HCT116 (cell line): ENCODE measurements around the gene AADACL4. TPM values are rescaled to one million over a fixed set of nuclear protein-coding genes. Genes with fewer than 3 reads are reported as not detected.

Experiments used
- ATAC-seq: fragments of 200-7000 bp; cut with Tn5 transposase; 2 replicates; pipeline ENCODE4 v1.9.1; 2020; ENCODE audit warnings: mild to moderate bottlenecking, moderate library complexity
- BruUV-seq: library from RNA; stranded (reverse); fragments of 400-500 nt; replicated peaks from 2 replicates; lab custom pipeline; 2021; lab: Mats Ljungman, UMichigan
- CTCF ChIA-PET: fragments of 300-600 bp; sonication (Branson Sonifier 250); formaldehyde crosslinking; loops from one replicate; lab custom pipeline; 2021; ENCODE audit warnings: antibody characterized with exemption; lab: Charles Lee
- POLR2A ChIA-PET: fragments of 300-600, 350-600 bp; sonication (Branson Sonifier 250); formaldehyde crosslinking; loops from one replicate; lab custom pipeline; 2021; ENCODE audit warnings: antibody characterized with exemption; lab: Charles Lee
- RAD21 ChIA-PET, 2 experiments: fragments of 300-600 bp; sonication (Branson Sonifier 250); formaldehyde crosslinking; loops; one replicate each; lab custom pipeline; 2023; ENCODE audit warnings: low total read pairs in 2 of 2; ENCODE audit not compliant: uncharacterized antibody in 2 of 2, unreplicated experiment in 2 of 2, low non-redundant PET in 1 of 2; lab: Charles Lee
- DNase-seq: peaks from one replicate; pipeline ENCODE4 v3.0.0-alpha.2; 2010; ENCODE audit warnings: low read depth, low spot score
- H2AFZ ChIP-seq: fragments of 200-600 bp; shearing (Covaris generic), sonication (generic); 2 replicates; pipeline ENCODE4 v1.6.1; 2017; ENCODE audit warnings: low read depth, mixed run types, mixed read lengths, antibody characterized with exemption, low read length; ENCODE audit not compliant: poor library complexity, severe bottlenecking
- H3K27ac ChIP-seq: 2 replicates; pipeline ENCODE4 v1.5.1; 2012; ENCODE audit warnings: low read depth, low read length
- H3K27me3 ChIP-seq: fragments of 200-600 bp; sonication (generic); 2 replicates; pipeline ENCODE4 v1.6.1; 2016; ENCODE audit warnings: mixed run types, low read length, mixed read lengths; ENCODE audit not compliant: insufficient read depth
- H3K36me3 ChIP-seq, 2 experiments: fragments of 200-500 bp in 1 of 2; fragments of 200-600 bp in 1 of 2; sonication (Bioruptor generic) in 1 of 2; sonication (generic) in 1 of 2; 2 replicates each; pipeline versions ENCODE4 v1.5.1 to v1.6.1; 2014 to 2016; ENCODE audit warnings: low read length in 2 of 2, inconsistent platforms in 1 of 2, mixed read lengths in 1 of 2, mixed run types in 1 of 2; ENCODE audit not compliant: insufficient read depth in 2 of 2, control insufficient read depth in 1 of 2
- H3K4me1 ChIP-seq, 2 experiments: fragments of 200-600 bp in 1 of 2; sonication (generic) in 1 of 2; 2 replicates each; pipeline versions ENCODE4 v1.5.1 to v1.6.1; 2012 to 2017; ENCODE audit warnings: low read length in 2 of 2, inconsistent platforms in 1 of 2, mild to moderate bottlenecking in 1 of 2, mixed read lengths in 1 of 2, mixed run types in 1 of 2, moderate library complexity in 1 of 2; ENCODE audit not compliant: insufficient read depth in 2 of 2, control insufficient read depth in 1 of 2
- H3K4me2 ChIP-seq: fragments of 200-600 bp; sonication (generic); 2 replicates; pipeline ENCODE4 v1.6.1; 2017; ENCODE audit warnings: mixed run types, low read length, mixed read lengths
- H3K4me3 ChIP-seq, 2 experiments: fragments of 200-600 bp in 1 of 2; sonication (generic) in 1 of 2; replicated peaks in 1 of 2; 2 replicates each; pipeline ENCODE4 v1.5.1; 2011 to 2016; ENCODE audit warnings: low read length in 2 of 2, control low read depth in 1 of 2, low read depth in 1 of 2, mild to moderate bottlenecking in 1 of 2, mixed read lengths in 1 of 2, mixed run types in 1 of 2
- H3K79me2 ChIP-seq: fragments of 200-600 bp; sonication (generic); 2 replicates; pipeline ENCODE4 v1.6.1; 2017; ENCODE audit warnings: mild to moderate bottlenecking, mixed run types, low read length, moderate library complexity, mixed read lengths; ENCODE audit not compliant: insufficient read depth
- H3K9ac ChIP-seq: fragments of 200-600 bp; sonication (generic); 2 replicates; pipeline ENCODE4 v1.6.1; 2016; ENCODE audit warnings: low read length, mixed read lengths
- H3K9me2 ChIP-seq: fragments of 200-600 bp; sonication (generic), shearing (Covaris generic); 2 replicates; pipeline ENCODE4 v1.6.1; 2017; ENCODE audit warnings: mixed run types, mild to moderate bottlenecking, moderate library complexity; ENCODE audit not compliant: insufficient read depth
- H3K9me3 ChIP-seq, 2 experiments: fragments of 200-500 bp in 1 of 2; fragments of 200-600 bp in 1 of 2; sonication (Bioruptor generic) in 1 of 2; sonication (generic) in 1 of 2; 2 replicates each; pipeline ENCODE4 v1.6.1; 2014 to 2017; ENCODE audit warnings: low read length in 2 of 2, mixed read lengths in 2 of 2, inconsistent platforms in 1 of 2, low read depth in 1 of 2, mild to moderate bottlenecking in 1 of 2, mixed run types in 1 of 2, moderate library complexity in 1 of 2; ENCODE audit not compliant: control insufficient read depth in 1 of 2, insufficient read depth in 1 of 2
- H4K20me1 ChIP-seq: fragments of 200-600 bp; sonication (generic), shearing (Covaris generic); 2 replicates; pipeline ENCODE4 v1.6.1; 2017; ENCODE audit warnings: mixed run types, mild to moderate bottlenecking, moderate library complexity; ENCODE audit not compliant: insufficient read depth
- CBX3 ChIP-seq: IDR thresholded peaks from 2 replicates; pipeline ENCODE4 v1.6.1; 2012; ENCODE audit warnings: low read depth
- CEBPB ChIP-seq: IDR thresholded peaks from 2 replicates; pipeline ENCODE4 v1.6.1; 2012; ENCODE audit warnings: low read depth
- ELF1 ChIP-seq: IDR thresholded peaks from 2 replicates; pipeline ENCODE4 v1.6.1; 2012; ENCODE audit warnings: low read depth, borderline replicate concordance
- EZH2phosphoT487 ChIP-seq: fragments of 200-600 bp; IDR thresholded peaks from 2 replicates; pipeline ENCODE4 v1.6.1; 2018; ENCODE audit warnings: antibody characterized with exemption, borderline replicate concordance
- FOSL1 ChIP-seq: IDR thresholded peaks from 2 replicates; pipeline ENCODE4 v1.6.1; 2012; ENCODE audit warnings: low read depth
- JUND ChIP-seq: IDR thresholded peaks from 2 replicates; pipeline ENCODE4 v1.6.1; 2012
- POLR2A ChIP-seq: IDR thresholded peaks from 2 replicates; pipeline ENCODE4 v1.7.0; 2011; ENCODE audit warnings: borderline replicate concordance; ENCODE audit not compliant: insufficient read depth, insufficient read length; ENCODE audit errors: extremely low read depth
- POLR2AphosphoS5 ChIP-seq: IDR thresholded peaks from 2 replicates; pipeline ENCODE4 v1.6.1; 2011; ENCODE audit warnings: mild to moderate bottlenecking, low read depth, low read length, moderate library complexity
- SIN3A ChIP-seq: IDR thresholded peaks from 2 replicates; pipeline ENCODE4 v1.6.1; 2012; ENCODE audit warnings: low read depth
- SP1 ChIP-seq: IDR thresholded peaks from 2 replicates; pipeline ENCODE4 v1.6.1; 2012; ENCODE audit warnings: low read depth
- SRF ChIP-seq: IDR thresholded peaks from 2 replicates; pipeline ENCODE4 v1.6.1; 2012; ENCODE audit warnings: low read depth
- TCF7L2 ChIP-seq: IDR thresholded peaks from 2 replicates; pipeline ENCODE4 v1.7.0; 2011; ENCODE audit warnings: borderline replicate concordance, inconsistent platforms; ENCODE audit not compliant: insufficient read depth, insufficient read length; ENCODE audit errors: extremely low read depth
- YY1 ChIP-seq: IDR thresholded peaks from 2 replicates; pipeline ENCODE4 v1.6.1; 2011; ENCODE audit warnings: low read length, low read depth, moderate library complexity, mild to moderate bottlenecking; ENCODE audit not compliant: insufficient replicate concordance; ENCODE audit errors: extremely low read depth
- ZFX ChIP-seq: fragments of 450-650 bp; IDR thresholded peaks from 2 replicates; pipeline ENCODE4 v1.6.1; 2017
- ZNF274 ChIP-seq: fragments of 200-500 bp; sonication (Bioruptor generic); IDR thresholded peaks from 2 replicates; pipeline ENCODE4 v1.6.1; 2014; ENCODE audit warnings: mild to moderate bottlenecking, low read depth, low read length, inconsistent platforms
- intact Hi-C: fragments of 100-400 bp; cut with micrococcal nuclease; formaldehyde crosslinking; loops from 2 replicates; pipeline ENCODE4 v1.10.0; 2022
- total RNA-seq: library from RNA; stranded (reverse); gene quantifications from one replicate; pipeline ENCODE4 v1.2.1, GENCODE V29; 2021; ENCODE audit not compliant: unreplicated experiment
- TF ChIP-seq, protein P1 (sequence below): IDR thresholded peaks from 2 replicates; pipeline ENCODE4 v1.6.1; 2012
- TF ChIP-seq, protein P2 (sequence below): IDR thresholded peaks from 2 replicates; pipeline ENCODE4 v1.6.1; 2011; ENCODE audit warnings: mild to moderate bottlenecking, low read length, moderate library complexity; ENCODE audit not compliant: insufficient replicate concordance; ENCODE audit errors: extremely low read depth
- TF ChIP-seq, protein P3 (sequence below), 3 experiments: fragments of 200-600 bp in 1 of 3; sonication (generic) in 1 of 3; IDR thresholded peaks in 2 of 3; conservative IDR thresholded peaks in 1 of 3; 2 replicates each; pipeline ENCODE4 v1.5.1; 2012 to 2017; ENCODE audit warnings: low read depth in 2 of 3, low read length in 2 of 3, antibody characterized with exemption in 1 of 3, borderline replicate concordance in 1 of 3, control low read depth in 1 of 3, mild to moderate bottlenecking in 1 of 3, mixed read lengths in 1 of 3, mixed run types in 1 of 3, moderate library complexity in 1 of 3; ENCODE audit not compliant: insufficient read depth in 1 of 3
- TF ChIP-seq, protein P4 (sequence below): IDR thresholded peaks from 2 replicates; pipeline ENCODE4 v1.6.1; 2012

Gene AADACL4
- total RNA-seq, 1 experiment from 2014 or later, result not detected

DNA sequence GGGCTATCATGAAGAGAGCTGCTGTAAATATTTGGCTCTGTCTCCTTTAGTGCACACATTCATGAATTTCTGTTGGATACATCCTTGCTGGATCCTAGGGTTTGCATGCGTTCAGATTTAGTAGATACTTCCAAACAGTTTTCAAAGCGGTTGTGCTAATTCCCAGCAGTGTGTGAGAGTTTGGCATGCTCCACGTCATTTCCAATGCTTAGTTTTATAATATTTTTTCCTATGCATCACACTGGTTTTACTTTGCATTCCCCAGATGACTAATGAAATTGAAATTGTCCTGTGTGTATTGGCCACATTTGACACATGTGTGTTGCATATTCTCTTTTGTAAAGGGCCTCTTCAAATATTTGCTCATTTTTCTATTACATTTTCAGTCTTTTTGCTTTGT, 53.5 kb downstream of the AADACL4 start:
- RAD21 ChIA-PET, result no interaction called here
- POLR2A ChIA-PET, result no interaction called here
- no peaks in the 10 kb centered on the region for H3K27me3 ChIP-seq
- H3K4me1 ChIP-seq, result no peaks in the 10 kb centered on the region
- no peaks in the 10 kb centered on the region for H4K20me1 ChIP-seq
- BruUV-seq, result no TSS peak
- intact Hi-C loops, result no loop called here
- H3K79me2 ChIP-seq, result no peaks in the 10 kb centered on the region
- H3K36me3 ChIP-seq, result no peaks in the 10 kb centered on the region
- H3K9ac ChIP-seq, result no peak overlapping the region
- no peak for DNase-seq
- no peaks in the 10 kb centered on the region for H3K9me3 ChIP-seq
- no peak for ATAC-seq
- H3K27ac ChIP-seq, result no peak overlapping the region
- TF ChIP-seq SRF, result no peak
- no peak for TF ChIP-seq POLR2A
- no peak for TF ChIP-seq POLR2AphosphoS5
- TF ChIP-seq, protein P1, sequence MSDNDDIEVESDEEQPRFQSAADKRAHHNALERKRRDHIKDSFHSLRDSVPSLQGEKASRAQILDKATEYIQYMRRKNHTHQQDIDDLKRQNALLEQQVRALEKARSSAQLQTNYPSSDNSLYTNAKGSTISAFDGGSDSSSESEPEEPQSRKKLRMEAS, result no peak
- TF ChIP-seq, protein P2, sequence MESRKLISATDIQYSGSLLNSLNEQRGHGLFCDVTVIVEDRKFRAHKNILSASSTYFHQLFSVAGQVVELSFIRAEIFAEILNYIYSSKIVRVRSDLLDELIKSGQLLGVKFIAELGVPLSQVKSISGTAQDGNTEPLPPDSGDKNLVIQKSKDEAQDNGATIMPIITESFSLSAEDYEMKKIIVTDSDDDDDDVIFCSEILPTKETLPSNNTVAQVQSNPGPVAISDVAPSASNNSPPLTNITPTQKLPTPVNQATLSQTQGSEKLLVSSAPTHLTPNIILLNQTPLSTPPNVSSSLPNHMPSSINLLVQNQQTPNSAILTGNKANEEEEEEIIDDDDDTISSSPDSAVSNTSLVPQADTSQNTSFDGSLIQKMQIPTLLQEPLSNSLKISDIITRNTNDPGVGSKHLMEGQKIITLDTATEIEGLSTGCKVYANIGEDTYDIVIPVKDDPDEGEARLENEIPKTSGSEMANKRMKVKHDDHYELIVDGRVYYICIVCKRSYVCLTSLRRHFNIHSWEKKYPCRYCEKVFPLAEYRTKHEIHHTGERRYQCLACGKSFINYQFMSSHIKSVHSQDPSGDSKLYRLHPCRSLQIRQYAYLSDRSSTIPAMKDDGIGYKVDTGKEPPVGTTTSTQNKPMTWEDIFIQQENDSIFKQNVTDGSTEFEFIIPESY, result no peak
- no peak for TF ChIP-seq SIN3A
- TF ChIP-seq, protein P3, sequence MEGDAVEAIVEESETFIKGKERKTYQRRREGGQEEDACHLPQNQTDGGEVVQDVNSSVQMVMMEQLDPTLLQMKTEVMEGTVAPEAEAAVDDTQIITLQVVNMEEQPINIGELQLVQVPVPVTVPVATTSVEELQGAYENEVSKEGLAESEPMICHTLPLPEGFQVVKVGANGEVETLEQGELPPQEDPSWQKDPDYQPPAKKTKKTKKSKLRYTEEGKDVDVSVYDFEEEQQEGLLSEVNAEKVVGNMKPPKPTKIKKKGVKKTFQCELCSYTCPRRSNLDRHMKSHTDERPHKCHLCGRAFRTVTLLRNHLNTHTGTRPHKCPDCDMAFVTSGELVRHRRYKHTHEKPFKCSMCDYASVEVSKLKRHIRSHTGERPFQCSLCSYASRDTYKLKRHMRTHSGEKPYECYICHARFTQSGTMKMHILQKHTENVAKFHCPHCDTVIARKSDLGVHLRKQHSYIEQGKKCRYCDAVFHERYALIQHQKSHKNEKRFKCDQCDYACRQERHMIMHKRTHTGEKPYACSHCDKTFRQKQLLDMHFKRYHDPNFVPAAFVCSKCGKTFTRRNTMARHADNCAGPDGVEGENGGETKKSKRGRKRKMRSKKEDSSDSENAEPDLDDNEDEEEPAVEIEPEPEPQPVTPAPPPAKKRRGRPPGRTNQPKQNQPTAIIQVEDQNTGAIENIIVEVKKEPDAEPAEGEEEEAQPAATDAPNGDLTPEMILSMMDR (IDR thresholded peaks at IDR 0.05 in 2 of 3, conservative IDR thresholded peaks at IDR 0.05 in 1 of 3; ENCODE audit: borderline replicate concordance in 1 of 3, insufficient read depth in 1 of 3, low read depth in 2 of 3, low read length in 2 of 3), result no peak
- TF ChIP-seq ZFX, result no peak
- no peak for TF ChIP-seq FOSL1
- TF ChIP-seq JUND, result no peak
- TF ChIP-seq ZNF274, result no peak
- TF ChIP-seq SP1, result no peak
- no peak for TF ChIP-seq CEBPB
- TF ChIP-seq CBX3, result no peak
- no peak for TF ChIP-seq YY1
- TF ChIP-seq TCF7L2, result no peak
- TF ChIP-seq EZH2phosphoT487, result no peak
- TF ChIP-seq, protein P4, sequence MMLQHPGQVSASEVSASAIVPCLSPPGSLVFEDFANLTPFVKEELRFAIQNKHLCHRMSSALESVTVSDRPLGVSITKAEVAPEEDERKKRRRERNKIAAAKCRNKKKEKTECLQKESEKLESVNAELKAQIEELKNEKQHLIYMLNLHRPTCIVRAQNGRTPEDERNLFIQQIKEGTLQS, result no peak
- no peak for TF ChIP-seq ELF1
- no peak overlapping the region for H3K4me3 ChIP-seq
- H3K9me2 ChIP-seq, result no peaks in the 10 kb centered on the region
- no peak overlapping the region for H2AFZ ChIP-seq
- H3K4me2 ChIP-seq, result no peak overlapping the region
- CTCF ChIA-PET, result no interaction called here
